Central memory CD4-positive, alpha-beta T cell (primary cell): Measurements from ENCODE around the gene APOBEC3B.
"Not testable (repeated sequence)": the region's sequence is repeated elsewhere in the genome, so short reads cannot be mapped to it uniquely, and the experiment has no call there.

Experiments
- DNase-seq: peaks from one replicate; pipeline ENCODE4 v3.0.0; 2022
- total RNA-seq, 3 experiments: gene quantifications; one replicate each; lab custom pipeline; 2026; lab: John Stamatoyannopoulos, UW

Gene APOBEC3B
- 0.05 to 1.1 (median 0.19) reads per million in 3 experiments for total RNA-seq

GRCh38 chr22:38981992-38982927 is at the start of gene APOBEC3B:
Gene APOBEC3B (plus strand): TSS chr22:38982347. CDS start chr22:38982454, 107 bp downstream.
- peak; percentile 50 for DNase-seq

- no peak for DNase-seq
Observed at GRCh38 chr22:38935023-38935422, 47.1 kb upstream of the APOBEC3B start.

- DNase-seq = no peak
Observed at GRCh38 chr22:38935616-38936015, 46.5 kb upstream of the APOBEC3B start.

GRCh38 chr22:38936562-38936961 is 45.6 kb upstream of the APOBEC3B start:
- DNase-seq = no peak

- no peak for DNase-seq
Observed at GRCh38 chr22:38937036-38937435, 45.1 kb upstream of the APOBEC3B start.

- DNase-seq = no peak
Observed at GRCh38 chr22:38937541-38937940, 44.6 kb upstream of the APOBEC3B start.

- DNase-seq = no peak
Observed at GRCh38 chr22:38938221-38938620, 43.9 kb upstream of the APOBEC3B start.

GRCh38 chr22:38938925-38939324 is 43.2 kb upstream of the APOBEC3B start:
- no peak for DNase-seq

- no peak for DNase-seq
Observed at GRCh38 chr22:38940811-38941384, 41.2 kb upstream of the APOBEC3B start.

- no peak for DNase-seq
Observed at GRCh38 chr22:38941488-38941987, 40.6 kb upstream of the APOBEC3B start.

GRCh38 chr22:38942702-38943101 is 39.4 kb upstream of the APOBEC3B start:
- no peak for DNase-seq

GRCh38 chr22:38943201-38943600 is 38.9 kb upstream of the APOBEC3B start:
- DNase-seq = no peak

GRCh38 chr22:38943882-38944281 is 38.3 kb upstream of the APOBEC3B start:
- DNase-seq = no peak

- DNase-seq = no peak
Observed at GRCh38 chr22:38944653-38945052, 37.5 kb upstream of the APOBEC3B start.

GRCh38 chr22:38945706-38946338 is 36.3 kb upstream of the APOBEC3B start:
- not testable (repeated sequence) for DNase-seq

- no peak for DNase-seq
Observed at GRCh38 chr22:38946771-38947170, 35.4 kb upstream of the APOBEC3B start.

- DNase-seq = no peak
Observed at GRCh38 chr22:38947321-38948140, 34.6 kb upstream of the APOBEC3B start.

- no peak for DNase-seq
Observed at GRCh38 chr22:38948181-38948940, 33.8 kb upstream of the APOBEC3B start.

- DNase-seq = no peak
Observed at GRCh38 chr22:38949889-38950405, 32.2 kb upstream of the APOBEC3B start.

- DNase-seq = no peak
Observed at GRCh38 chr22:38950527-38951295, 31.4 kb upstream of the APOBEC3B start.

GRCh38 chr22:38951734-38952133 is 30.4 kb upstream of the APOBEC3B start:
- no peak for DNase-seq
